HG02981 (cell line): ENCODE measurements around the gene SEMA4C.
"Not testable (repeated sequence)": the region's sequence is repeated elsewhere in the genome, so short reads cannot be mapped to it uniquely, and the experiment has no call there.

Source experiments
- ATAC-seq: cut with Tn5 transposase; IDR thresholded peaks from one replicate; pipeline ENCODE4 v1.9.1; 2021; ENCODE audit warnings: mild to moderate bottlenecking, moderate library complexity; ENCODE audit not compliant: unreplicated experiment

SEMA4C gene

GRCh38 chr2:96897491-96898134 lies 27.7 kb upstream of the SEMA4C start:
- no peak for ATAC-seq

GRCh38 chr2:96895746-96896651 lies 26.1 kb upstream of the SEMA4C start:
- no peak for ATAC-seq

- no peak for ATAC-seq
Measured at GRCh38 chr2:96895032-96895745, 25.3 kb upstream of the SEMA4C start.

- ATAC-seq, result no peak
Measured at GRCh38 chr2:96894151-96894531, 24.3 kb upstream of the SEMA4C start.

- ATAC-seq, result no peak
Measured at GRCh38 chr2:96893289-96894150, 23.6 kb upstream of the SEMA4C start.

- no peak for ATAC-seq
Measured at GRCh38 chr2:96891591-96892333, 21.9 kb upstream of the SEMA4C start.

- ATAC-seq, result no peak
Measured at GRCh38 chr2:96890726-96891385, 21.0 kb upstream of the SEMA4C start.

- ATAC-seq, result no peak
Measured at GRCh38 chr2:96890252-96890651, 20.4 kb upstream of the SEMA4C start.

- ATAC-seq, result not testable (repeated sequence)
Measured at GRCh38 chr2:96889502-96889901, 19.6 kb upstream of the SEMA4C start.

GRCh38 chr2:96888072-96889011 lies 18.5 kb upstream of the SEMA4C start:
- ATAC-seq, result no peak

GRCh38 chr2:96887493-96888012 lies 17.7 kb upstream of the SEMA4C start:
- ATAC-seq, result no peak

GRCh38 chr2:96885432-96886347 lies 15.8 kb upstream of the SEMA4C start:
- no peak for ATAC-seq

- no peak for ATAC-seq
Measured at GRCh38 chr2:96884299-96885094, 14.6 kb upstream of the SEMA4C start.

GRCh38 chr2:96883306-96883705 lies 13.4 kb upstream of the SEMA4C start:
- no peak for ATAC-seq

GRCh38 chr2:96882906-96883305 lies 13.0 kb upstream of the SEMA4C start:
- no peak for ATAC-seq

- ATAC-seq, result no peak
Measured at GRCh38 chr2:96882230-96882629, 12.3 kb upstream of the SEMA4C start.
